ENCODE data around the gene LHFPL3.

LHFPL3 gene

GRCh38 chr7:104850374-104850773 lies 522.0 kb downstream of the LHFPL3 start:
- Histone ChIP-seq H3K27me3 (ENCODE audit: insufficient read depth, poor library complexity, severe bottlenecking) (no peaks in the 10 kb centered on the region), H3K27ac (replicated peaks) (no peak overlapping the region), H3K4me3 (replicated peaks; ENCODE audit: insufficient read depth, low read length) (no peak overlapping the region)
- TF ChIP-seq GABPA (IDR thresholded peaks at IDR 0.05; ENCODE audit: low read depth) (no peak), CTCF (IDR thresholded peaks at IDR 0.05; ENCODE audit: insufficient read depth, low read length) (no peak), SPI1 (IDR thresholded peaks at IDR 0.05; ENCODE audit: borderline replicate concordance, low read depth) (no peak), POLR2AphosphoS5 (IDR thresholded peaks at IDR 0.05; ENCODE audit: low read depth) (no peak), REST (IDR thresholded peaks at IDR 0.05; ENCODE audit: insufficient replicate concordance, low read depth) (no peak)
- no peak for DNase-seq (ENCODE audit: low read depth in 1 of 2, low spot score in 1 of 2)

- Histone ChIP-seq H3K4me3 (replicated peaks; ENCODE audit: insufficient read depth, low read length) (no peak overlapping the region), H3K27me3 (ENCODE audit: insufficient read depth, poor library complexity, severe bottlenecking) (no peaks in the 10 kb centered on the region), H3K27ac (replicated peaks) (no peak overlapping the region)
- TF ChIP-seq GABPA (IDR thresholded peaks at IDR 0.05; ENCODE audit: low read depth) (no peak), CTCF (IDR thresholded peaks at IDR 0.05; ENCODE audit: insufficient read depth, low read length) (no peak), REST (IDR thresholded peaks at IDR 0.05; ENCODE audit: insufficient replicate concordance, low read depth) (no peak), POLR2AphosphoS5 (IDR thresholded peaks at IDR 0.05; ENCODE audit: low read depth) (no peak), SPI1 (IDR thresholded peaks at IDR 0.05; ENCODE audit: borderline replicate concordance, low read depth) (no peak)
- no peak for DNase-seq (ENCODE audit: low read depth in 1 of 2, low spot score in 1 of 2)
Observed at GRCh38 chr7:104851268-104851667, 522.9 kb downstream of the LHFPL3 start.

GRCh38 chr7:104852386-104852785 lies 524.0 kb downstream of the LHFPL3 start:
- no peak for DNase-seq (ENCODE audit: low read depth in 1 of 2, low spot score in 1 of 2)
- Histone ChIP-seq H3K27ac (replicated peaks) (no peak overlapping the region), H3K4me3 (replicated peaks; ENCODE audit: insufficient read depth, low read length) (no peak overlapping the region), H3K27me3 (ENCODE audit: insufficient read depth, poor library complexity, severe bottlenecking) (no peaks in the 10 kb centered on the region)
- TF ChIP-seq SPI1 (IDR thresholded peaks at IDR 0.05; ENCODE audit: borderline replicate concordance, low read depth) (no peak), GABPA (IDR thresholded peaks at IDR 0.05; ENCODE audit: low read depth) (no peak), REST (IDR thresholded peaks at IDR 0.05; ENCODE audit: insufficient replicate concordance, low read depth) (no peak), POLR2AphosphoS5 (IDR thresholded peaks at IDR 0.05; ENCODE audit: low read depth) (no peak), CTCF (IDR thresholded peaks at IDR 0.05; ENCODE audit: insufficient read depth, low read length) (no peak)
